ENCODE measurements around the gene OR2G2.

The OR2G2 gene

DNA sequence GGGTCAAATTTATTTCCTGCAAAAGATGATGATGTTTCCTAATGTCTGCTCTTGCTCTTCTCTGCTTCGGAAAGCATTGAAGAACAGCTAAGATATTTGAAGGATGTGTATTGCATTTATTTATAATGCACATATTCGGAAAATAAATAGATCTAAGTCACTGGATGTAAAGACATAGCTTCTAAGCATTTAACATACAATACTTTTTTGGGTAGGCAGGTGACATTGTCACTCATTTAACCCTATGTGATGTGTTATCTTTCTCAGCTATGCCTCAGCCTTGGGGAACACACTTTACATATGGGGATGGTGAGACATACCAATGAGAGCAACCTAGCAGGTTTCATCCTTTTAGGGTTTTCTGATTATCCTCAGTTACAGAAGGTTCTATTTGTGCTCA, at the start of gene OR2G2:
Gene OR2G2, plus strand, starts transcription at position 301 of the 400 bp plus-strand sequence. Its CDS starts 0 bp downstream, at position 301.
- no peak for DNase-seq

- DNase-seq: no peak
These were observed 49.6 kb upstream of the OR2G2 start for GRCh38 chr1:247538561-247538960.

DNA sequence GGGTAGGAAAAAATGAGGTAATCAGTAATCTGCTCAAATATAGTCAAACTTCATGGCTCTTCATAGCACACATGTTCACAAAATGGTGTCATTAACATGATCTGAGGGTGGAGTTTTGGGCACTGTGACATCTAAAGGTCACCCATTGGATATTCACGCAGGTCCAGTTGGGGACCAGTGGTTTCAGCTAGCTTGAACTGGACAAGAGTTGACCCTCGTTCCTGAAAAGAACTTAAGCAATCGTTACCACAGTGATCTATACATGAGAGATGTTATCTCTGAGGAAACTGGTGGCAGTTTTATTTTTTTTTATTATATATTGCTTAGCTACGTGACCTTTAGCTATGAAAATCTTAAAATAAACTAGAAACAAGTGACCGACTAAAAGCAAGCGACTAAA, 48.9 kb upstream of the OR2G2 start:
- no peak for DNase-seq

DNA sequence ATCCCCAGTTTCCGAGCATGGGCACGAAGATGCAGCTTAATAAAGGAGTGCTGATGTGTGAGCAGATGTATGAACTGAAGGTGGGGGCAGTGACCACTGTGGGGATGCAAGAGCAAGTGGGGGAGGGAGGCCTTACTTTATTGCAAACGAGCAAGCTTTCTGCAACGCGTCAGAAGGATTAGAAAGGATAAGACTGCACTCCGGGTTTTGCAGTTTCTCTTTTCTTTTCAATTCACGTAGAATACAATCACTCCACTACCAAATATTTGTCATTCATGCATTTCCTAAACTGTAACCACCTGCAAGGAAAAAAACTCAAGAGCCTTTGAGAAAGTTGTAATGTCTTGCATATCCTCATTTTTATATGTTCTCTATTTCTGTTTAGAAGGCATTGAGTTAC, 47.6 kb upstream of the OR2G2 start:
- no peak for DNase-seq

- DNase-seq: no peak
These were observed 45.3 kb upstream of the OR2G2 start for GRCh38 chr1:247542811-247543210.

DNA sequence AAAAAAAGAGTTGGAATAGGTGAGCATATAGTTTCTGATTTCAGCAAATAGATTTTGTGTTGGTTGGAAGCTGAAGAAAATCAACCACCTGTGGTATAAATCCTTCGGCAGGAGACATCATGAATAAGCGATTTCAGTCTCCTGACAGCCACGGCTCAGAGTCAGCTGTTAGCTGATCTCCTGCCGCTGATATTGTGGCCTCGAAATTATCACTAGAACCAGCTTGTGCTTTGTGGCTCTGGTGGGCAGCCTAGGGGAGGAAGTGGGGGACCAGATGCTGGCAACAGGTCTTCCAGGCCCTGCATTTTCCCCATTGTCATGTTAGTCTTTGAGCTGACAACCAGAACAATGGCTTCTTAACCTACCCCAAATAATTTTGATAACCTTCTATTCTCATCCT, 40.1 kb upstream of the OR2G2 start:
- no peak for DNase-seq

DNA sequence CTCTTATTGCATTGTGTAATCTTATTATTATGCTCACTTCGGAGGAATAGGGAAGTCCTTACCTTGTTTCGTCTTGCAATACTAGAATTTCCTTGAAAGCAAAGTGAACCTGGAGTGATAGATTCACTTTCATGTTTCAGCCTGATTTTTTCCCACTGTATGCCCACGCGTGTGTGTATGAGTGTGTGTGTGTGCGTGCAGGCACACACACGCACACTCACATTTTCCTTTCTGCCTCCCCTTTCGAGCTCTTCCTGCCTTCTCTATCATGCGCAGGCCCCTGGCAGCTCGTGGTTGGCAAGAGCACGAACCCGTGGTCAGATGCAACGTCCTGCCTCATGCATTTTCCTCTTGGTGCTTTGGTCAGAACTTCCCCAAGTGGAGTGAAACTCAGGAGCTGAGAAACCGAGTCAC, 39.4 kb upstream of the OR2G2 start, which contains the start of gene GCSAML:
Gene GCSAML, plus strand, starts transcription at position 366 of the 414 bp plus-strand sequence. CDS start 58 bp downstream, outside the sequence.
- DNase-seq: no peak

DNA sequence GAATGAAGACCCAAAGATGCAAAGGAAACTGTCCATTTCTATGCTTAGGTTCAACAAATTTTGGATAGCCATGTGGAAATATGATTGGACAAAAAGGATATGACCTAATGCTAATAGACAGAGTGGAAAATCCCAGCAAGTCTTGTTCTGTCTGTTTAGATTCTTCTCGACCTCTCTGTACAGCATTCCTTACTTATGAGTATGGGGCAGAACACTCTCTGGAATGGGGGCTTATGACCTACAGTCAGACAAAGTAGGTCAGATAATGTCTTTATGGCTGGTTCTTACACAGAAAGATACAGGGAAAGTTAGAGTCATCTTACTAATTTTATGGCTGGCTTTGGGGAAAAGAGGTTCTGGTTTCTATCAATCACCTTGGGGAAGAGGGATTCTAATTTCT, 36.4 kb upstream of the OR2G2 start:
- no peak for DNase-seq

DNA sequence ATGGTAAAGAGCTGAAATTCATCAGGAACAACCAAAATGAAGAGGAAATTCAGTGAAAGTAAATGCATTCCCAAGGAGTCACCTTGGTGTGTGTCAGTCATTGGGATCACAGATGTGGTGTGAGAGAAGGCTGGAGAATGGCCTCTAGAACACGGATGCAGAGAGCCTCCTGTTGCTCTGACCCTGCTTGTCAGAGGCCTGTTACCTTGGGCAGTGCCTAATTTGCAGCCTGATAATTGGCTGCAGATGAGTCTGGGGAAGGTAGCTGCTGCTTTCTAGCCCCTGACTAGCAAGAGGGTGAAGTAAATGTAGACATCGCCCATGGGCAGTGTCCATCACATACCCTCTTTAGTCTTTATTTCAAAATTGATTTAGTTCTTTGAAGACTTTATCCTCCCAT, 35.9 kb upstream of the OR2G2 start:
- DNase-seq: no peak

DNA sequence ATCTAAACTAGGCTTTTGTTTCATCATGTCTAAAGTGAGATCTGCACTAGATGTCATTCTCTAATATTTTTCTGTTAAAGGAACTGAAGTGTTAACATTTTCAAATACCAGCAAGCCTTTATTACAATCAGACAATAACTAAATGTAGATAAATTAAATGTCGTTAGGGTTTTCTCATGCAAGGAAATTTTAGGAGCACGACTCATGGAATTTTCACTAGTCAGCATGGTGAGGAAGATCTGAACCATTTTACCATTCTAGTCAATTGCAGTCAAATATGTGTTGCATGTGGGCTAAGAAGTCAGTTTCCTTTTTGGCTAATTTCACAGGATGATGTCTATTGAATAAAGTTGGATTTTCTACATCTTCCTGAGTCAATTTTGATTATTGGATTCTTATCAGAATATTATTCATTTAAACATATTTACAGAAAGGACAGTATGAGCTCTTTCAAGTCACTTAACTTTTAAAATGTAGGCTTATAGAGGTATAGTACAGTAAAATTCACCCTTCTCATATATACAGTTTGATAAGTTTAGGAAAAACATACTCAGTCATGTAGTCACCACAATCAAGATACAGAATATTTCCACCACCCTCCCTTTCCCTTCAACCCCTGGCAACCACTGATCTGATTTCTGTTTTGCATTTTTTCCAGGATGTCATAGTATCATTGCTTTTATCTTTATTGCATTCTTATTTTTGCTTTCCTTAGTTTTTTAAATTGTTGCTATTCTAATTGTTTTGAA, 30.1 kb upstream of the OR2G2 start:
- no peak for DNase-seq

DNA sequence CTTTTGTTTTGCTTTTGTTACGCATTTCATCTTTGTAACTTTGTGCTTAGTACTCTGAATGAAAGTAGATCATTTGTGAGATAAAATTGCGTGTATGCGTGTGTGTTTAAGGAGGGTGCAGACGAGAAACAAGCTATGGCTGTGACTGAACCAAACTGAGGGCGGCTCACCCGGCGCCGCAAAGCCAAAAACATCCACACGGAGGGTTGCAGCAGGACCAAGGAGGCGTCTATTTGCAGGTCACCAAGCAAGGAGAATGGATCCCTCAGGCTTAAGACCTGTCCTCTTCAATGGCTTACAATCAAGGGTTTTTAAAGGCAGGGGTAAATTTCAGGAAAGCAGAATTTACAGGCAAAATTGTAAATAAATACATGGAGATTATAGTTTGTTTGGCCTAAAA, 26.4 kb upstream of the OR2G2 start:
- DNase-seq: no peak

GRCh38 chr1:247562198-247562597, 26.0 kb upstream of the OR2G2 start:
- no peak for DNase-seq

GRCh38 chr1:247574236-247574635, 13.9 kb upstream of the OR2G2 start:
- DNase-seq: no peak

DNA sequence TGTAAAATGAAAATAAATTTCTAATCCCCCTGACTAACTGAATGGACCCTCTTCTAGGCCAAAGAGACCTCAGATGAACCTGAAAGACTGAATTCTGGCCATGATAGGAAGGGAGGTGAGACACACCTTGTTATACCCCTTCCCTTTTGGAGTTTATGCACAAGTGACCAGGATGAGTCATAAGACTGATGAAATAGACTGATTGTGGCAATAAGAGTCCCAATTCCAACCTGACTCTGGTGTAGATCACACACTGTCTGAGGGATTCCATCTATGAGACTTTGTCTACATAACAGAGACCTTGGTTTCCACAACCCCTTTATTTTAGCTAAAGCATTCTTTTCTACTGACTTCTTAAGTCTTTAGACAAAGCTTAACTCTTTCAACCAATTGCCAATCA, 13.5 kb upstream of the OR2G2 start:
- DNase-seq: no peak

GRCh38 chr1:247576514-247576913, 11.6 kb upstream of the OR2G2 start:
- no peak for DNase-seq

DNA sequence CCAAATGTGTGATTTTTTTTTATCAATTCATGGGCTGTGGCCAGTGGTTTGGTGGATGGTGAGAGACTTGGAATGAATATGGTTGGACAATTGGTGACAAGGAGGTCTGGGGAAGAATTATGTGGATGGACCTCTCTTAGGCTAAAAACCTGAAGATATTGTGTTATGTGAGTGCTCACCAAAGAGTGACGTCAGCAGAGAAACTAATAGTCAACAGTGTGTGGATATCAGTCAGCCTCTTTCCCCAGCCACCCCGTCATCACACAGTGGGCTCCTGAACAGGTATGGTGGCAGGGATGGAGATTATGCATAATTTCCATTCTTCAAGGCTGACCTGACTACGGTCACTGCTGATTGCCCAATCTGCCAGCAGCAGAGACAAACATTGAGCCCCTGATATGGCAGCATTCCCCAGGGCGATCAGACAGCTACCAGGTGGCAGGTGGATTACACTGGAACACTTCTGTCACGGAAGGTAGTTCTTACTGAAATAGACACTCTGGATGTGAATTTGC, 9.2 kb upstream of the OR2G2 start:
- no peak for DNase-seq

GRCh38 chr1:247605286-247605685, 17.1 kb downstream of the OR2G2 start, which contains the start of gene OR2G3:
Gene OR2G3 (plus strand): TSS chr1:247605586. CDS start chr1:247605586, 0 bp downstream.
- DNase-seq: no peak

GRCh38 chr1:247613405-247613804, 25.2 kb downstream of the OR2G2 start:
- no peak for DNase-seq

- no peak for DNase-seq
These were observed 26.5 kb downstream of the OR2G2 start for GRCh38 chr1:247614625-247615024.

GRCh38 chr1:247627951-247628350, 39.8 kb downstream of the OR2G2 start:
- no peak for DNase-seq

DNA sequence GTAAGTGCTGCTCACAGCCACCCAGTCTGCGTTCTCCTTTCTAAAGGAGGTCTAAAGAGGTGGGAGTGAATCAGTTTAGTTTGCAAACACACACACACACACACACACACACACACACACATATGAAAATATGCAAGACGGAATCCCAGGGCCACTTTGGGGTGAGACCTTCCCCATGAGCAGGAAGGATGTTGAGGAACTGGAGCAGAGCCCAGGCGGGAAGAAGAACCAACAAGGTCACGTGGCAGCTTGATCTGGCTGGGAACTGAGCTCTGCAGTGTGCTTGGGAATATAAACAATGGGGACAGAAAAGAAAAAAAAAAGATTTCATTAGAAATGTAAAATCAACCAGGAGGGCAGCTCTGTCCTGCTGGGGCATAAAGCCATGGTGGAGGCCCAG, 49.9 kb downstream of the OR2G2 start:
- DNase-seq: no peak

DNA sequence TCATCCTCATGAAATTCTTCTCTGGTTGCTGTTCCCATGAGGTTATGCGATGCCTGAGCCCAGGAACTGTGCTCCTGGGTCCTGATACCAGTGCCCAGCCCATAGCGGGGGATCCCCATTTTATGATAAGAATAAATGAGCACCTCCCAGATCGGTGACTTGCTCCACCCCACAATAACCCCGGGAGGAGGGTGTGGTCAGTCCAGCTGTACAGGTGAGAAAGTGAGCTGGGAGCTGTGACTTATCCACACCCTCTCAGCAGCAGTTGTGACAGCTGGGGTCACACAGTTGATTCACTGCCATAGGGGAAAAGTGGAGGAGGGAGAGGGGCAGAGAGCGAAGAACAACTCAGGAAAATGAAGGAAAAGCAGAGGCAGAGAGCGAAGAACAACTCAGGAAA, 50.6 kb downstream of the OR2G2 start:
- DNase-seq: no peak

Measured in NCI-H446 (cell line).